HCEC 1CT (cell line): ENCODE results near the gene RBFOX1.

ENCODE experiments used
- DNase-seq: peaks from one replicate; pipeline ENCODE4 v3.0.0-alpha.2; 2017

RBFOX1 gene

GRCh38 chr16:7614021-7614795, 281.6 kb downstream of the RBFOX1 start:
- DNase-seq: no peak

- no peak for DNase-seq
Measured at GRCh38 chr16:7615565-7615964, 282.9 kb downstream of the RBFOX1 start.

- DNase-seq: no peak
Measured at GRCh38 chr16:7624871-7625766, 292.5 kb downstream of the RBFOX1 start.

GRCh38 chr16:7628981-7629380, 296.3 kb downstream of the RBFOX1 start:
- no peak for DNase-seq

- DNase-seq: no peak
Measured at GRCh38 chr16:7629571-7629970, 296.9 kb downstream of the RBFOX1 start.

- no peak for DNase-seq
Measured at GRCh38 chr16:7637446-7637845, 304.8 kb downstream of the RBFOX1 start.

GRCh38 chr16:7638306-7638705, 305.7 kb downstream of the RBFOX1 start:
- no peak for DNase-seq

- DNase-seq: no peak
Measured at GRCh38 chr16:7640334-7640733, 307.7 kb downstream of the RBFOX1 start.

GRCh38 chr16:7644176-7644575, 311.5 kb downstream of the RBFOX1 start:
- no peak for DNase-seq

GRCh38 chr16:7644811-7645210, 312.2 kb downstream of the RBFOX1 start:
- DNase-seq: no peak

GRCh38 chr16:7646821-7647500, 314.3 kb downstream of the RBFOX1 start:
- no peak for DNase-seq

GRCh38 chr16:7650431-7650830, 317.8 kb downstream of the RBFOX1 start:
- DNase-seq: no peak

- no peak for DNase-seq
Measured at GRCh38 chr16:7651803-7652570, 319.3 kb downstream of the RBFOX1 start.

- no peak for DNase-seq
Measured at GRCh38 chr16:7653746-7654461, 321.3 kb downstream of the RBFOX1 start.

GRCh38 chr16:7675628-7676027, 343.0 kb downstream of the RBFOX1 start:
- DNase-seq: no peak

- no peak for DNase-seq
Measured at GRCh38 chr16:7680296-7680695, 347.7 kb downstream of the RBFOX1 start.

- DNase-seq: no peak
Measured at GRCh38 chr16:7688811-7689210, 356.2 kb downstream of the RBFOX1 start.

GRCh38 chr16:7689234-7689633, 356.6 kb downstream of the RBFOX1 start:
- no peak for DNase-seq

GRCh38 chr16:7691533-7691932, 358.9 kb downstream of the RBFOX1 start:
- DNase-seq: no peak

- no peak for DNase-seq
Measured at GRCh38 chr16:7703672-7704071, 371.0 kb downstream of the RBFOX1 start.

GRCh38 chr16:7705885-7706284, 373.2 kb downstream of the RBFOX1 start:
- no peak for DNase-seq

- no peak for DNase-seq
Measured at GRCh38 chr16:7709186-7709585, 376.5 kb downstream of the RBFOX1 start.
